ENCODE data around the gene PHLPP1.
"Not testable (repeated sequence)": the region's sequence is repeated elsewhere in the genome, so short reads cannot be mapped to it uniquely, and the experiment has no call there.

The PHLPP1 gene

GRCh38 chr18:62883937-62884735 lies 168.8 kb downstream of the PHLPP1 start:
- no peak for DNase-seq (ENCODE audit: low spot score)

DNA sequence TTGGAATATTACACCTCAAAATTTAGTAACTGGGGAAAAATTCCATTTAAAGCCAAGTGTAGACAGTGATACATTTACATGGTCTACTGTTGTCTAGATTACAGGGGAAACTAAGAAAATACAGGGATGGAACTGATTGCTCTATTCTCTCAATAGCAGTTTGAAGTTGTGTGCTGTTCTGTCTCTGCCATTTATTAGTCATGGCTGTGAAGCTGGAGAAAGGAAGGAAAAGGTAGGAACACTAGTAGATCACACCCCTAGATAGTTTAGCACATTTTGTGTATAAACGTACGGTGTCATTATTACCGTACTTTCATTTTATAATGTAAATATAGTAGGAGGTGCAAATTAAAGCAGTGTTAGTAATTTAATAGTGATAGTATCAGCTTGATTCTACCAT lies 170.5 kb downstream of the PHLPP1 start:
- DNase-seq (ENCODE audit: low spot score) = no peak

- DNase-seq (ENCODE audit: low spot score) = no peak
Observed at GRCh38 chr18:62894681-62895390, 179.5 kb downstream of the PHLPP1 start.

DNA sequence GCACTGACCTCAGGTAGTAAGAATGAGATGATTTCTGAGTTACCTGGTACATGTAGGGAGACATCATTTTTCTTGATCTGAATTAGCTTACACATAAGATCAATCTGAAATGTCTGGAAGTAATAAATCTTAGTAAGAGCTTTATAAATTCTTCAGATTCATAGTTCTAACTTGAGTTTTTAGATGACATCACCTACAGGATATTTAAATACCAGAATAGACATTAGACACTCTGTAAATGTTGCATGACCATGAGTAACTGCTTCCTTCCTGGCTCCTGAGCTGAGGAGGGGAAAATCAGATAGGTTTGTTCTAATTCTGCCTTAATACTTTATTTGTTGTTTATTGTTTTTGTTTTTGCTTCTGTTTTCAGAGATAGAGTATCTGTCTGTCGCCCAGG lies 181.8 kb downstream of the PHLPP1 start:
- DNase-seq (ENCODE audit: low spot score) = no peak

DNA sequence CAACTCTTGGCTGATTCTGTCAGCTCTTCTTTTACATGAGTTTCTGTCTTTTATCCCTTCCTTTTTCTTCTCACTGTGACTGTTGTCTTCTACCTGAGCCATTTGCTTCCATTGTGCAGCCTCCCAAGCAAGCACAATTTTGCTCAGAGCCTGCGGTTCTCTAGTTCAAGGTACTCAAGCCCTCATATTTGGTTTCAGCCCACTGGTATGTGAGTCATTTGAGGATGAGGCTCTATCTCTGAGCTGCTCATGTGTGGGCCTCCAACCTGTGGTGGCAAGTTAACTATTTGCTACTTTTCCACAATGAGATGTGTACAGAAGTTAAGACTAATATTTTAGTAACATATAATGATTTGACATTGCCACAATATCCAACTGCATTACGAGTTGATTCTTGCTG lies 183.0 kb downstream of the PHLPP1 start:
- no peak for DNase-seq (ENCODE audit: low spot score)

- no peak for DNase-seq (ENCODE audit: low spot score)
Observed at GRCh38 chr18:62899534-62899933, 184.2 kb downstream of the PHLPP1 start.

DNA sequence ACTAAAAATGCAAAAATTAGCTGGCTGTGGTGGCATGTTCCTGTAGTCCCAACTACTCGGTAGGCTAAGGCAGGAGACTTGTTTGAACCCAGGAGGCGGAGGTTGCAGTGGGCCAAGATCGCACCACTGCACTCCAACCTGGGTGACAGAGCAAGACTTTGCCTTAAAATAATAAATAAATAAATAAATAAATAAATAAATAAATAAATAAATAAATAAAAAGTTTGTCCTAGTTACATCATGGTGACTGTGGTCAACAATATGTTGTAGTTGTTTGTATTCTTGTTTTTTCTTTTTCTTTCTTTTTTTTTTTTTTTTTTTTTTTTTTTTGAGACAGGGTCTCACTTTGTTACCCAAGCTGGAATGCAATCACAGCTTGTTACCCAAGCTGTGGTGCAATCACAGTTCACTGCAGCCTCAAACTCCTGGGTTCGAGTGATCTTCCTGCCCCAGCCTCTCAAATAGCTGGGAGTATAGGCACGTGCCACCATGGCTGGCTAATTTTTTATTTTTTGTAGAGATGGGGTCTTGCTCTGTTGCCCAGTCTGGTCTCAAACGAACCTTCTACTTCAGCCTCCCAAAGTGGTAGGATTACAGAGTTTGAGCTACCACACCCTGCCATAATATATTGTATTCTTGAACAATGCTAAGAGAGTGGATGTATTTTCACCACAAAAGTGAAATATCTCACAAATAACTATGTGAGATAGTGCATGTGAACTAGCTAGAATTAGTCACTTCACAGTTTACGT lies 185.0 kb downstream of the PHLPP1 start:
- no peak for DNase-seq (ENCODE audit: low spot score)

DNA sequence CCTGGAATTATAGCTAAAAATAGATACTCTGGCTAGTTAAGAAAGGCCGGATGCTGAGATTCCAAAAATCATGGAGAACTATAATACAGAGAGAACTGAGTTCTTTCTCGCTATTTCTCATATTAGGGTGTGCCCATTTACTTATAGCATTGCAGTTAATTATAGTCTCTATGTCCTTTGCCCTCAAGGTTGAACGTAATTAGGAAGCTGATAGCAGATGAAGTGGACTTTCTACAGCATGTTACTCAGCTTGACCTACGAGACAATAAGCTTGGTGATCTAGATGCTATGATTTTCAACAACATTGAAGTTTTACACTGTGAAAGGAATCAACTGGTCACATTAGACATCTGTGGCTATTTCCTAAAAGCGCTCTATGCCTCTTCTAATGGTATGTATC lies 187.4 kb downstream of the PHLPP1 start:
- DNase-seq (ENCODE audit: low spot score) = no peak

- DNase-seq (ENCODE audit: low spot score) = peak; percentile 29
Observed at GRCh38 chr18:62904396-62905285, 189.3 kb downstream of the PHLPP1 start.

DNA sequence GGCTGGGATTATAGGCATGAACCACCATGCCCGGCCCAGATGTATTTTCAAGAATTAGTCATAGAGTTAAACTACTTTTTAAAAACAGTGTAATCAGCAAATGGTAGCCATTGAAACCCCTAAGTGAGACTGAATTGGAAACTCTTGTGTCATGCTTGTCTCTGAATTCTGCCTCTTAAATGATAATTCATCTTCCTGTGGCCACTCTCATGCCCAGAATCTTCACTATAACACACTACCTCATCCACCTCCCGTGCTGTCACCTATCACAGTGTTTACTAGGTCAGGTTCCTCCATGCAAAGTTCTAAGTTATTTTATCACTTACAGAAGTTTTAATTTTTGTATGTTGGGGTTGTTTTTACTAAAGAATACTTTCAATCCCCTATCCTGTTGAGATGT lies 197.5 kb downstream of the PHLPP1 start:
- DNase-seq (ENCODE audit: low spot score) = no peak

DNA sequence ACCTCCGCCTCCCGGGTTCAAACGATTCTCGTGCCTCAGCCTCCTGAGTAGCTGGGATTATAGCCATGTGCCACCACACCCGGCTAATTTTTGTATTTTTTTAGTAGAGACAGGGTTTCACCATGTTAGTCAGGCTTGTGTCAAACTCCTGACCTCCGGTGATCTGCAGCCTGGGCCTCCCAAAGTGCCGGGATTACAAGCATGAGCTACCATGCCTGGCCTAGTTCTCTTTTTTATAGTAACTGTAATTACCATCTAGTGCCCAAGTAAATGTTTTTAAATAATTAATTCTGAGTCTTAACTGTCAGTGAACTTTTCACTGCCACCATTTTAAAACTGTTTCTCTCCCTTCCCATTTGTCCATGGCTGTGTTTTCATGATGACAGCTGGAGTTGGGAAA lies 198.5 kb downstream of the PHLPP1 start:
- not testable (repeated sequence) for DNase-seq (ENCODE audit: low spot score)

- DNase-seq (ENCODE audit: low spot score) = no peak
Observed at GRCh38 chr18:62914871-62915392, 199.6 kb downstream of the PHLPP1 start.

DNA sequence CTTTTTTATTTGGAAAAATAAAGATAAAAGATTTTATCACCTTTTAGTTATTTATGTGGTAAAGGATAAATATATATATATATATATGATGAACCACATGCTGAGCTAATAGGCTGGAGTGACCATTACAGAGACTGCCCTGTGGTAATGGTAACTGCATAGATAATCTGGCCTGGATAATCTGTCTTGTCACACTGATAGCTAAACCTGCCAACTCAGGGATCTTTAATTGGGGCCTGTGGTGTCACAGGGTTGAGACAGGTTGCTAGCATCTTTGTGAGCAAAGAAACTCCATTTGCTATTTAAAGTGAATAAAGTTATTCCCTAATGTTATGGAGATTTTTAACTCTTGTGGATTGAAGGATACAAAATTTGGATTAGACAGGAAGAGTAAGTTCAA lies 203.0 kb downstream of the PHLPP1 start:
- DNase-seq (ENCODE audit: low spot score) = no peak

GRCh38 chr18:62919109-62919838 lies 203.9 kb downstream of the PHLPP1 start:
- no peak for DNase-seq (ENCODE audit: low spot score)

- no peak for DNase-seq (ENCODE audit: low spot score)
Observed at GRCh38 chr18:62925031-62925688, 209.8 kb downstream of the PHLPP1 start.

- no peak for DNase-seq (ENCODE audit: low spot score)
Observed at GRCh38 chr18:62928326-62928725, 213.0 kb downstream of the PHLPP1 start.

DNA sequence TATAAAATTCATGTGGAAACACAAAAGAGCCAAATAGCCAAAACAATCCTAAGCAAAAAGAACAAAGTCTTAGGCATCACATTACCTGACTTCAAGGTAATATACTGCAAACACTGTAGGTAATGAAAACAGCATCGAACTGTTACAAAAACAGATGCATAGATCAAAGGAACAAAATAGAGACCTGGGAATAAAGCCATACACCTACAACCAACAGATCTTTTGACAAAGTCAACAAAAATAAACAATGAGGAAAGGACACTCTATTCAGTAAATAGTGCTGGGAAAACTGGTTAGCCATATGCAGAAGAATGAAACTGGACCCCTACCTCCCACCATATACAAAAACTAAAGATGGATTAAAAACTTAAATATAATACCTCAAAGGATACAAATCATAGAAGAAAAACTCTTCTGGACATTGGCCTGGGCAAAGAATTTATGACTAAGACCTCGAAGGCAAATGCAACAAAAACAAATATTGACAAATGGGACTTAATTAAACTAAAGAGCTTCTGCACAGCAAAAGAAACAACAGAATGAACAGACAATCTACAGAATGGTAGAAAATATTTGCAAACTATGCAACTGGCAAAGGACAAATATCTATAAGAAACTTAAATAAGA lies 218.0 kb downstream of the PHLPP1 start:
- DNase-seq (ENCODE audit: low spot score) = no peak

- no peak for DNase-seq (ENCODE audit: low spot score)
Observed at GRCh38 chr18:62935994-62936393, 220.7 kb downstream of the PHLPP1 start.

DNA sequence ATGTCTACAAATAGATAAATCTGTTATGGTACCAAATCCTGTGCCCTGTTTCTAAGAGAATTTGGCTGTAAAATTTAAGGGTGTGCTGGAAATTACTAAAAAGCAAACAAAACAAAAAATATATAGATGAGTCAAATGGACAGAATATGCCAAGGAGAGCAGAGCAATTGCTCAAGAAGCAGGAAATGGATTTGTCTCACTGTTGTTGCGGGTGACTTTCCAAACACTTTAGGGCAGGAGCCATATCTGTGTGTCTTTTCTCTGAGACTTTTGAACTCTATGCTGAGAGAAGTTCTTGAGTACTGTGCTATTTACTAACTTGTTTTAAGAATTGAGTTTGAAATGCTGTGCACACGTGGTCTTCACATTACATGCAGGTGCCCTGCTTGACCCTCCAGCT lies 221.7 kb downstream of the PHLPP1 start:
- DNase-seq (ENCODE audit: low spot score) = no peak

- no peak for DNase-seq (ENCODE audit: low spot score)
Observed at GRCh38 chr18:62938006-62938405, 222.7 kb downstream of the PHLPP1 start.
